ENCODE data around the gene ZNF267.
"Not testable (repeated sequence)": the region's sequence is repeated elsewhere in the genome, so short reads cannot be mapped to it uniquely, and the experiment has no call there.

Gene ZNF267

DNA sequence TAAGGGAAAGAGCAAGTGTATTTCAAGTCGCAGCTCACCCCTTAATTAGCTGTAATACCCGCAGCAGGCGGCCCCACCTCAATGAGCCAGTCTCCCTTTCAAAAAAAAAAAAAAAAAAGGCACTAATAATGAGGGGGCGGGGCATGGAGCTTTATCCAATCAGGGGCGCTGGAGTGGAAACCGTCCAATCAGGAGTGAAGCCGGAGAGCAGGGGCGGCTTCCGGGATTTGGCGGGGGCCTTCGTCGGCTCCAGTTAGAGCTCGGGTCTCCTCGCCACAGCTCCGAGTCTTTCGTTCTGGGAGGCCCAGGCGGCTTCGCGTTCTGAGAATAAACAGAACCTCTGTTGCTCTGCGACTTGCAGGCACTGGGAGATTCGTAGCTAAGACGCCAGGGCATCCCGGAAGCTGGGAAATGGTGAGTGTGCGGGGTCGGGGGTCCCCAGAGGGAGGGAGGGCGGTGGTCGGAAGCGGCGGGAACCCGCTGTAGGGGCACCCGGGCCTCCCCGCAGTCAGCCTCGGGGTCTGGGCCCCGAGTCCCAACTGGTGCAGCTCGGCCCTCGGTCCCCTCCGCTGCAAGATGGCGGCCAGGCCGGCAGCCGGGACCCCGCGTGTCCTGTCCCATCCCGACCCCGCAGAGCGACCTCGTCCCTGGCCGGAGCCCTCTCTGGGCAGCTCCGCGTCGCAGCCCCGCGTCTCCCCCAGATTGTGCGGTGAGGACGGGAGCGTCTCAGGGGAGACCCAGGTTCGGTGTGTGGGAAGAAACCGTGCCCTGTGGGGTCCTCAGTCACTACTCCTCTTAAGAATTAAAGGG is at the start of gene ZNF267:
Gene ZNF267, plus strand, starts transcription at position 252 of the 810 bp plus-strand sequence. Its CDS starts 160 bp downstream, at position 412.
- peak; percentile 90 for DNase-seq (ENCODE audit: low spot score)

DNA sequence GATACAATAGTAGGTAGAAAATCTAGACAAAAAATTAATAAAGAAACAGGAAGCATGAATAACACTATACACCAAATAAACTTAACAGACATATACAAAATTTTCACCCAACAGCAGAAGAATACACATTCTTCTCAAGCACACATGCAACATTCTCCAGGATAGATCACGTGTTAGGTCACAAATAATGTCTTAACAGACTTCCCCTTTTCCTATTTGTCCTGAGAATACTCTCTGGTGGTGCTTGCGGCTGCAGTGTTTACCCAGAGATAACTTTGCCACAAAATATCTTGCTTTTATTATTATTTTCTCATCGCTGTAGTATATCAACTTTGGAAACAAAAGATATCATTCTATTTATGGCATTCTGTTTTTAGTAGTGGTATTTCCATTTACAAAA is 40.6 kb upstream of the ZNF267 start:
- DNase-seq (ENCODE audit: low spot score) = no peak

- DNase-seq (ENCODE audit: low spot score) = not testable (repeated sequence)
These were observed 37.2 kb upstream of the ZNF267 start for GRCh38 chr16:31836396-31836795.

DNA sequence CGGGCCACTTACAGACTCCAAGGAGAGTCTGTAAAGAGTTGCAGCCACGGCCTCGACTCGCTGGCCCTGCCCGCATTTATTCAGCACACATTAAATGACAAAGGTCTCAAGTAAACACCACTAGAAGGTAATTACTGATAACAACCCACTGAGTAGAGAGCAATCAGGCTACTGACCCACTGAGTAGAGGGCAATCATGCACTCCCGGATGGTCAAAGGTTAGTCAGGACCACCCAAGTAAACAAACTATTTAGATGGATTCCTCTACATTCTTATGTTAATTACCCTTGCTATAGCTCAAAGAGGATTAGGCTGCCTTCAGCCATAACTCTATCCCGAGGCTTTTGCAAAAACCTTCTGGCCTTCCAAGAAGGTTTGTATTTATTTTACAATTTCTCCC is 30.7 kb upstream of the ZNF267 start:
- DNase-seq (ENCODE audit: low spot score) = no peak

GRCh38 chr16:31848572-31848971 is 25.0 kb upstream of the ZNF267 start:
- not testable (repeated sequence) for DNase-seq (ENCODE audit: low spot score)

GRCh38 chr16:31853291-31853690 is 20.3 kb upstream of the ZNF267 start:
- no peak for DNase-seq (ENCODE audit: low spot score)

GRCh38 chr16:31860508-31860907 is 13.1 kb upstream of the ZNF267 start:
- DNase-seq (ENCODE audit: low spot score) = no peak

GRCh38 chr16:31861455-31861854 is 12.2 kb upstream of the ZNF267 start:
- no peak for DNase-seq (ENCODE audit: low spot score)

DNA sequence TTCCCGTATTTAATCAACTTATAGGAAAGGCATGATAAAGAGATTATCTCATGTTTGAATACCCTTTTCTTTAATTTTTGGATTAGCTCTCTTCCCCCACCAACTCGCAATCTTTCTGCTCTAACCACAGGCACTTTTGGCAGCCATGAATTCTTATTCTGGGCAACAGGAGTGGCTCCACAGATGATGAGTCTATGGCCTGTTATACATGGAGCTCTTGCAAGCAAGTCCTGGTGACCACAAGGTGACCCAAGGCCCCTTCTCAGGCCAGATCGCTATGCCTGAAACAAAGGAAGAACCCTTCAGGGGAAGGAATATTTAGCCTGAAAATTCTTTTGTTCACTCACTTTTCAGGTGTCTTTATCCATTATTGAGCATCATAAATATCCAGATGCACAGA is 10.8 kb upstream of the ZNF267 start:
- no peak for DNase-seq (ENCODE audit: low spot score)

- no peak for DNase-seq (ENCODE audit: low spot score)
These were observed 5.4 kb upstream of the ZNF267 start for GRCh38 chr16:31868164-31868563.

GRCh38 chr16:31868691-31869167 is 4.9 kb upstream of the ZNF267 start:
- DNase-seq (ENCODE audit: low spot score) = peak; percentile 85

GRCh38 chr16:31869511-31870201 is 4.0 kb upstream of the ZNF267 start:
- peak; percentile 79 for DNase-seq (ENCODE audit: low spot score)

DNA sequence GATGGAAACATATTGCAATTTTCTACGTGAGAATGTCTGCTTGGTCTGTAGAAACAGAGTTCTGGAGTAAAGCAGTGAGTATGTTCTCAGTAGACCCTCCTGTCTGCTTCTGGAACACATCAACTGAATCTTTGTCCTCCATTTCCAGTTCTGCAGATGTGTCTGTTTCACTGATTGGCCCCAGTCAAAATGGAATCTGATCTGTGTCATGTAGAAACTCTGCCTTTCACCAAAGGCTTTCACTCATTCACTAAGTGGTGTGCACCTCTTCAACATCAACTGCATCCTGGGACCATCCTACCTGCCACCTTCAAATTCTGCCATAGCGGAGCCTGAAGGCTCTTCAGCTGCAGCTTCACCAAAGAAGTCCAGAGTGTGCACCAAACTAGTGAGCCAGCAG is 2.8 kb upstream of the ZNF267 start:
- DNase-seq (ENCODE audit: low spot score) = no peak

DNA sequence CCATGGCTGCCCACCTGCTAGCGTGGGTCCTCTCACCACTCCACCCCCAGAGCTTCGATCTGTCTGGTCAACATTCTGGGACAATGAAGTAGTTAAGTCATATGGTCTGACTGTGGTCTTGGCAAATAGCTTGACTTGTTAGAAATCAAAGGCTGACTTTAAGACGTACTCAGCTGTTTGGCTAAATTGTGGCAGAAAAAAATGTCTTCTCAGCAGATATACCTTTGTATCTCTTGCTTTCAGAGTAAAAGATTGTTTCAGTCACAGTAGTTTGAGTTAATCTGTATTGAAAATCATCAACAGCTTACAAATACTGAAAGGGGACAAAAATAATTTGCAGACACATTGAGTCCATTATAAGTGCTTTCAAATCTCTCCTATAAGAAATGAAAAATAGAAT is 2.1 kb upstream of the ZNF267 start:
- no peak for DNase-seq (ENCODE audit: low spot score)

GRCh38 chr16:31872201-31872600 is 1.4 kb upstream of the ZNF267 start:
- DNase-seq (ENCODE audit: low spot score) = no peak

DNA sequence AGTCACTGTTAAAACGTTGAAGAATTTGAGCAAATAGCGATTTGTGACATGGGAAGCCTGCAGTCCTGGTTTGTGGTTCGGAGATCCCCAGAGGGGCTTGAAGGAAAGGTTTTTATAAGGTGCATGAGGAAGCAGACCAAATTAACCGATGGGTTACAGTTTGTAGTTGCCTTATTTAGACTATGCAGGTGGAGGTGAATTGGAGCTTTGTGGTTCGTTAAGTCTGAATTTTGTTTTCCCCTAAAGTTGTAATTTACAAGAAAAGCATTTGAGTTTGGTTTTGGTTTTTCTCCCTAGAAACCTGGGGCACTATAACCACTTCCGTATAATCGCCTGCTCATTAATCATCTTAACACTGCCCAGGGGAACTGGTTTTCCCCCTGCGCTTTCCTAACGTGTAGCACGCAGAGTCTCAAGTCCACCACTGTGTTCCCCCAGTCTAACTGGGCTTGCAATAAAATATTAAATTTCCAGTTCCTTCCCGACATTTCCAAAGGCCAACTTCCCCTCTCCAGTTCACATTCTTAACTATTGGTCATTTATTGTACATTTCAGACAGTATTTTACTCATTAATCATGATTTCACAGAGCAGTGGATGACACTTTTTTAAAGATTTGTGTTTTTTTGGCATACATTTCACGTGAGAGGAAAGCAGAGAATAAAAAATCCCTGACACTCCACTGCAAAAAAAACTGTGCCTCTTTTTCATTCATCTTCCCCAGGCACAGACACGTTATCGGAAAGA is 932 bp downstream of the ZNF267 start:
- no peak for DNase-seq (ENCODE audit: low spot score)

DNA sequence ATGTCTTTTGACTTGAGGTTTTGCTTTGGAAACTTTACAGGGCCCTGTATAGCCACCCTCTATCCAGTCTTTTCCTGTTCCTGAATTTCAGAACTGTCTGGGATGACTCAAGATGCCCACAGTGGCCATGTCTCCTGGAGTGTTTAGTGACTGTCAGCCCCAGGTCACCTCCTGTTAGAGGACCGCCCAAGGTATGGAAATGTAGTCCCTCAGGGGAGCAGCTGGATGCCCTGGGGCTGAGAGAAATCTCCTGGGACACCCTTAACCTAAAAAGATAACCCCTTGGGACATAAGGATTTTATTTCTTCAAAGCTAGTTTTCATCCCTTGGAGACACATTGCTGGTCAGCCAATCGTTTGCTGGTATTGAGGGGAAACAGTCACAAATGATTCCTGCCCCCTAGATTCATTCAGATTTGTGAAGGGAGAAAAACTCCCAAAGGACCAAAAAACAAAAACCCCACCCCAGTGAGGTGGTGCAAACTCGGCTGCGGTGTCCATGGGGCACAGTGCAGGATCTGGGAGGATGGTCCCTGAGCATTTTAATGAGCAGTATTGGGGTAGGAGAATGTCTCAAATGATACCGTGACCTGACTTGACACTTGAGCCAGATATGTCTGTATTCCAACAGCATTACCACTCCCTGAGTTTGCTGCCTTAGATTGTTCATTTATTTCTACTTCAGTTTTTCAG is 1.7 kb downstream of the ZNF267 start:
- DNase-seq (ENCODE audit: low spot score) = no peak

DNA sequence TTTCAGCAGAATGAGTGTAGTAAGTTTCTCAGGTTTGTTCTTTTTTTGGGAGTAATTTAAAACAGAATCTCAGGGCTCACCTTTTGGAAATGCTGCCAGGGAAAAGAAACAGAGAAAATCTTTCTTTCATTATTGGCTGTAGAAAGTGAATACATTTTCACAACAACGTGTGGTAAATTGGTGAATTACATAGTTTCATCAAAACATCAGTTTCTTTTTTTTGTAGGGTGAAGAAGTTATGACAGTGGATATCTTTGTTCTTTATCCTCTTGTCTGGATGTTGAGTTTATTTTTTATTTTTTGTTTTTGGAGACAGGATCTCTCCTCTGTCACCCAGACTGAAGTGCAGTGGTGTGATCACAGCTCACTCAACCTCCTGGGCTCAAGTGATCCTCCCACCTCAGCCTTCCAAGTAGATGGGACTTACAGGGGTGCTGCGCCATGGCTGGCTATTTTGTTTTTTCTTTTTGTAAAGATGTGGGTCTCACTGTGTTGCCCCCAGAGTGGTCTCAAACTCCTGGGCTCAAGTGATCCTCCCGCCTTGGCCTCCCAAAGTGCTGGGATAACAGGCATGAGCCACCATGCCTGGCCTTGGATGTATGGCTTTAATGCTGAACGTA is 2.4 kb downstream of the ZNF267 start:
- DNase-seq (ENCODE audit: low spot score) = no peak

- no peak for DNase-seq (ENCODE audit: low spot score)
These were observed 3.6 kb downstream of the ZNF267 start for GRCh38 chr16:31876951-31877828.

DNA sequence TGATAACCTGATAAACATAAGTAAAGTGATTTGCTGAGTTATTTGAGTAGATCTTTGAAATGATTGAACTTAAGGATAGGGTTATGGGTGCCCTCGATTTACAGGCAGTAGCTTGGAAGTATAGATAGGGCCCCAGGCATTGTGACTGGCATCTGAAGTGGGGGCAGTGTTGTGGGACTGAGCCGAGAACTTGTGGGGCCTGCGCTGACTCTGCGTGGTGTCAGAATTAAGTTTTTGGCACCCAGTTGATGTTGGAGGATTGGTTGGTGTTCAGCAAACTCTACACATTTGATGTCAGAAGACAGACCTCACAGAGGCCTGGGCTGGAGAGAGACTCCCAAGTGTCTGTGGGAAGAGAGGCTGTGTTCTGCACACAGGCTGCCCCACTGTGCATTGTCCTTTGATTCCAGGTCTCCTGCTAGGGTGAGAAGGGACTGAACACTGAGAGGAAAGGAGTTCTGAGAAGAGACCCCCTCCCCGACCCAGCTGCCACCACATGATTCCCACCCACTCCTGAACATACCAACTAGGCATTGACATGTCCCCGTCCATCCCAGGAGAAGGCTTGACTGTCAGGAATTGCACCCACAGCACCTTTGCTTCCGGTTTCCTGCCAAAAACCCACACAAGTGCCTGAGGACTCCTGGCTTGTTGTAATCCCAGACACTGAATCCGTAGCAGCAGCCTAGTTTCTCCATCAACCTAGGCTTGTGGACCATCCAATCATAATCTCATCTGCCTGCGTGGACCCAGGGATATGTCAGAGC is 4.5 kb downstream of the ZNF267 start:
- no peak for DNase-seq (ENCODE audit: low spot score)

Measured in Ammon's horn (tissue), 1 donor.